Left renal cortex interstitium (tissue), 4 donors: ENCODE measurements around the gene ALOX5. TPM values are rescaled to one million over a fixed set of nuclear protein-coding genes. Genes with fewer than 3 reads are reported as not detected.
"Not testable (repeated sequence)": the region's sequence is repeated elsewhere in the genome, so short reads cannot be mapped to it uniquely, and the experiment has no call there.

ENCODE experiments used
- DNase-seq, 4 donors: peaks; one replicate each; pipeline ENCODE4 v3.0.0-alpha.2; 2013; ENCODE audit warnings: low read depth in 4 of 4, low spot score in 2 of 4, missing footprints in 1 of 4
- polyA plus RNA-seq, 4 donors: library from polyadenylated mRNA; unstranded; fragments of 120-200 nt; gene quantifications; one replicate each; pipeline ENCODE4 v1.2.1, GENCODE V29; 2013; ENCODE audit not compliant: insufficient read length in 4 of 4

Gene ALOX5
- polyA plus RNA-seq, 4 donors: 2.3 to 5.8 (median 3.9) TPM

- DNase-seq: no peak
Observed at GRCh38 chr10:45373003-45373575, 927 bp upstream of the ALOX5 start.

- DNase-seq: no peak
Observed at GRCh38 chr10:45374350-45375052, 485 bp downstream of the ALOX5 start.

GRCh38 chr10:45375101-45375500, 1.1 kb downstream of the ALOX5 start:
- DNase-seq: no peak

GRCh38 chr10:45375716-45376231, 1.8 kb downstream of the ALOX5 start:
- DNase-seq: no peak

- no peak for DNase-seq
Observed at GRCh38 chr10:45376371-45376801, 2.4 kb downstream of the ALOX5 start.

GRCh38 chr10:45377321-45377720, 3.3 kb downstream of the ALOX5 start:
- no peak for DNase-seq

- no peak for DNase-seq
Observed at GRCh38 chr10:45377858-45378257, 3.8 kb downstream of the ALOX5 start.

GRCh38 chr10:45378914-45379726, 5.1 kb downstream of the ALOX5 start:
- DNase-seq: no peak

GRCh38 chr10:45379891-45380540, 6.0 kb downstream of the ALOX5 start:
- no peak for DNase-seq

- no peak for DNase-seq
Observed at GRCh38 chr10:45380903-45381620, 7.0 kb downstream of the ALOX5 start.

- DNase-seq: no peak
Observed at GRCh38 chr10:45382591-45382990, 8.6 kb downstream of the ALOX5 start.

- DNase-seq: no peak
Observed at GRCh38 chr10:45383682-45384330, 9.8 kb downstream of the ALOX5 start.

- no peak for DNase-seq
Observed at GRCh38 chr10:45386657-45387056, 12.6 kb downstream of the ALOX5 start.

- DNase-seq: no peak
Observed at GRCh38 chr10:45387096-45387893, 13.3 kb downstream of the ALOX5 start.

- DNase-seq: not testable (repeated sequence)
Observed at GRCh38 chr10:45389671-45390070, 15.7 kb downstream of the ALOX5 start.

GRCh38 chr10:45391636-45392035, 17.6 kb downstream of the ALOX5 start:
- not testable (repeated sequence) for DNase-seq

GRCh38 chr10:45395554-45395953, 21.5 kb downstream of the ALOX5 start:
- no peak for DNase-seq

GRCh38 chr10:45398595-45398994, 24.6 kb downstream of the ALOX5 start:
- no peak for DNase-seq

GRCh38 chr10:45399113-45399512, 25.1 kb downstream of the ALOX5 start:
- DNase-seq: no peak
